ENCODE measurements around the gene CACNA1I.

The CACNA1I gene

DNA sequence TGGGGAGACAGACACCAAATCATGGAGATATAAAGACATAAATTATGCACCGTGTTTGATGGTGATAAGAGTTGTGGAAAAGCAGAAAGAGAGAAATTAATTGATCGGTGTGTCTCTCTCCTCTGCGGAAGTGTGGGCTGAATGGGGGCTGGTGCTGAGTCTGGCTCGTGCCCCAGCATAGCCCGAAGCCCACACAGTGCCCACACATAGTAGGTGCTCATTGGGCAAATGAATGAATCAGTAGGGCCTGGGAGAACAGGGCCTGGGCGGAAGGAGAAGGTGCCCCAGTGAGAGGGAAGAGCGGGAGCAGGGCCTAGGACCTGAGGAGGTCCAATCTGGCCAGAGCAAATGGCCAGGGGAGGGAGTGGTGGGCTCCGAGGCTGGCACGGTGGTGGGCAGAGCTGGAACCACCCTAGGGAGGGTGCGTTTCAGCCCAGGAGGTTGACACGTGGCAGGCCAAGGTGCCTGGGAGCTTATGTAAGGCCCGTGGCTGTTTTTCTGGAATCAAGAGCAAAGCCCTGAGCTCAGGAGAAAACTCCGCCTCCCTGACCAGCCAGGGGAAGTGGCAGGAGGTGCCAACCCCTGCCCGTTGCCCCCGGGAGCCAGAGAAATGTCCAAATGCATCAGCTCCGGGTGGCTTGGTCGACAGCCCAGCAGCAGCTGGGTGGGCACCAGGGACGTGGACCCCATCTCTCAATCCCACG is 2.1 kb upstream of the CACNA1I start:
- DNase-seq (ENCODE audit: low read depth), result no peak

DNA sequence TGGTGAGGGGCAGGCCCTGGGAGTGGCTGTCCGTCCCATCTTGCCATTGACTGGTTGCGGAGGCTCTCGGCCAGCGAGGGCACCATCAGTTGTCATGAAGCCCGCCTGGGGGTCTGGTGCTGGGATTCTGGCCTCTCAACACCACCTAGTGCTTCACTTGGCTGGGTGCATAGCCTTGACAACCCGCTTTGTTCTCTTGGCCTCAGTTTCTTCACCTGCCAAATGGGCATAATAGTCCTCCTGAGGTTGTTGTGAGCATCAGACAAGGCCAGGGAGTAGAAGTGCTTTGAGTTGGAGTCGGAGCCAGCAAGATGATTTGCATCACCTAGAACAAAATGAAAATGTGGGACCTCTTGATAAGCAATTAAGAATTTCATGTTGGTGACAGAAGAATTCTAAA is 1.5 kb upstream of the CACNA1I start:
- DNase-seq (ENCODE audit: low read depth), result no peak

DNA sequence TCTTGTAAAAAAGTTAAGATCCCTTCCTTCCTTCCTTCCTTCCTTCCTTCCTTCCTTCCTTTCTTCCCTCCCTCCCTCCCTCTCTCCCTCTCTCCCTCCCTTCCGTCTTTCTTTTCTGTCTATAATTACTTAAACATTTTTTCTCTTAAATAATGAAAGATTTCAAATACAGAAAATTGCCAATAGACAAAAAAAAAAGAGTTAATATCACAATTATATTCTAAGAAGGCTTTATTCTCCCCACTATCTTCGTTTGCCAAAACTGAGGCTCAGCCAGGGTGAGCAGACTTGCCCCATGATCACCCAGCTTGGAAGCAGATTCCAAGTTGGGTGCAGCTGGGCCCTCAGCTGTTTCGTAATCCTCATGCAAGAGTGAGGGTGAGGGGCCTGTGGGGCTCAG is 327 bp upstream of the CACNA1I start:
- no peak for DNase-seq (ENCODE audit: low read depth)

DNA sequence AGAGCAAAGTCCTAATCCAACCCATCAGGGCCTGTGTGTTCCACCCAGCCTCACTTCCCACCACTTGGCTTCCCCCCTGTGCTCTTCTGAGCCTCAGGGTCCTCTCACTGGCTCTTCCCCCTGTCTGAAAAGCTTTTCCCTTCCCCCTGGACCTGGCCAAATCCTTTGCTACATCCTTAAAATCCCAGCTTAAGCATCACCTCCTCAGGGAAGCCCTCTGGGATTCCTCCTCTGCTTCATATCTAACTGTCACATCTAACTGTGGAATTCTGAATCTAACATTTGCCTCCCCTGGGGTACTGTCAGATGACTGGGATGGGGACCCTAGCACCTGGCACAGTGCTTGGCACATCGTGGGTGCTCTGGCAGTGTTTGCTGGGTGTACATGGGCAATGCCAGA is 985 bp downstream of the CACNA1I start:
- DNase-seq (ENCODE audit: low read depth), result no peak

DNA sequence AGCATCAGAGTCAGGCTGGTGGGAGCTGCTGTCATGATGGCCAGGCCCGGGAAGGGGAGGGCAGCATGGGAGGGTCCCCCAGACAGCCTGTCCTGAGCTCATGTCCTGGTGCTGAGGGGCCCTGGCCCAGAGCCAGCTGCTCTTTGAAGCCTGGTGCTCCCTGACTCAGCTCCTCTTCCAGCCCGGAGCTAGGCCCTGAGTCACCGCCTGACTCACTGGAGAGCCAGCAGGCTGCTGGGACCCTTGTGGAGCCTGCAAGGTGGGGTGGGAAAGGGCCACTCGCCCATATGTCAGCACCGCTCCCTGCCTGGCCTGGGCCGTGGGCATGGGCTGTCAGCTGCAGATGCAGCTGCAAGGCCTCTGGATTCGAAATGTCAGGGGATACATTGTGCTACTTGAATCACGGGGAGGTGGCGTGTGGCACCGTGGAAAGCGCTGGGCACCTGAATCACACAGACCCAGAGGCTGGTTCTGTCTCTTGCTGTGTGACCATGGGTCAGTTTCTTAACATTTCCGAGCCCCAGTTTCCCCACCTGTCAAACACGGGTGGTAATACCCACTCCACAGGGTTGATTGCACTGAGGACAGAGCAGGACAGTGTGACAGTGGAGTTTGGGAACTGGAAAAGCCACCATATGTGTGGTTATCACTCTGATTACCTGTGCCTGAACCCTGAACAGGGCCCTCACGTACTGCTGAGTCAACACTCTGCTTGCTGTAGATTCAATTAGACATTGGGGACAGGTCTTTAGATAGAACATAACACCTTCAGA is 4.4 kb downstream of the CACNA1I start:
- peak; percentile 65 for DNase-seq (ENCODE audit: low read depth)

DNA sequence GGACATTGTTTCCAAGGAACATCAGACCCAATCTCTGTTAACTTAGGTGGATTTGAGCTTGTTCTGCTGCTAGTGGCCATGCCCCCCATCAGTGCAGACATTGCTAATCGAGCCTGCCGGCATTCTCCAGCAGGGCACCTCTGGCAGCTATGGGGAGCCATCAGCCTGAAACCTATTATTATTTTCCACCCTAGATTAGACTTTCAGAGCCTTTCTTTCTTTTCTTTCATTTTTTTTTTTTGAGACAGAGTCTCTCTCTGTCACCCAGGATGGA is 4.9 kb downstream of the CACNA1I start:
- no peak for DNase-seq (ENCODE audit: low read depth)

DNA sequence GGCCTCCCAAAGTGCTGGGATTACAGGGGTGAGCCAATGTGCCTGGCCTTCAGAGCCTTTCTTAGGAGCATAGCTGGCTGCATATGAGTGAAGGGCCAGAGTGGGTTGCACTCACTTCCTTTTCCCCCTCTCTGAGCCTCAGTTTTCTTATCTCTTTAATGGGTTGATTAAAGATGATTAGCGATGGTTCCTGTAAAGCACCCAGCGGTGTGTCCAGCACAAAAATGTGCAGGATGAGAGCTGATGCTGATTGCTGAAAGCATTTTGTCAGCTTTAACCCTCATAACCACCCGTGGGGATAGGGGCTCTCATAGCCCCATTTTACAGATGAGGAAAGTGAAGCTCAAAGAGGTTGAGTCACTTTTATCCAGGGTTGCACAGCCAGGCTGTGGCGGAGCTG is 5.5 kb downstream of the CACNA1I start:
- DNase-seq (ENCODE audit: low read depth), result no peak

DNA sequence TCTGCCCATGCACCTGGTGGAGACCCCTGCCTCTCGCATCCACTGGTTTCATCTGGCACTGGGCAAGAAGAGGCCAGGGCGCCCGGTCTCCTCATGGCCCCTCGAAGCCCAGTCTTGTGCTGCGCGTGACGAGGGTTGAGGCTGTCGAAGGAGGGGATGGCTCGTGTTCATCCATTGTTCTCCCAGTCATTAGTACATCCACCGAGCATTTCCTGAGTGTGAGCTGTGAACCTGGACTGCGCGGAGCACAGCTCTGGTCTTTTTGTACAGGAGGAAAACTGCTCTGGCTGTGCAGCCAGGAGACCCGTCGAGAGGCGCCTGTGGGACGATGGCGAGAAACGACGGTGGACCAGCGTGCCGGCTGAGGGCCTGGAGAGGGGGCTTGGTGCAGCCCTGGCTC is 6.8 kb downstream of the CACNA1I start:
- DNase-seq (ENCODE audit: low read depth), result no peak

DNA sequence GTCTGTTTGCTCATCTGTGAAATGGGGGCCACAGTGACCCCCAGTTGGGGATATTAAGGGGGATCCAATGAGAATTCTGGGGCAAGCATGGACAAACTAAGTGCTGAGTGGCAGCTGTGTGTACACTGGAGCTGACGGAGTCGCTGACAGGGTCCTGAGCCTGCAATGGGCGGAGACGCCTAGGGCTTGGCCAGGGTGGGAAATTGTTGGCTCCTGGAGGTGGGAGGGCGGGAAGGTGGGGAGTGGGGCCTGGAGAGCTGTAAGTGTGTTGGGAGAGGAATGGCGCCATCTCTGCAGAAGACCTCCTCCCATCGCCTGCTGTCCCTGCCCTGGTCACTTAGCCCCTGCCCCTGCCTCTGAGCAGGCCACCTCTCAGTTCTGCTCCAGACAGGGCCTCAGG is 7.3 kb downstream of the CACNA1I start:
- no peak for DNase-seq (ENCODE audit: low read depth)

DNA sequence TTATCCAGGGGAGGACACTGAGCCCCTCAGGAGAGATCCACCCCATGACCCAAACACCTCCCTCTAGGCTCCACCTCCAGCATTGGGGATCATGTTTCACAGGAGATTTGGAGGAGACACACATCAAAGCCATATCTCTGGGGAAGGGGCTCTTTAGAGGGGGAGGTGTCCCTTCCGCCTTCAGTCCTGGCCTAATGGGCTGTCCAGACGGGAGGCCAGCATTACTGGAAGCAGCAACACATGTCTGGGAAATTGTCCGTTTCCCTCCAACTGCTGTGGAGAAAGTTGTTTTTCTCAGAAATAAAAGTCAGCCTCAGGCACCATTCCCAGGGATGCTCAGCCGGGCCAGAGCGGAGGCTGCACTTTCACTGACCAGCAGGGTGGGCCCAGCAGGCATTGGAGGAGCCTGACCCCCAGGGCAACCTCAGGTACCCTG is 9.5 kb downstream of the CACNA1I start:
- no peak for DNase-seq (ENCODE audit: low read depth)

DNA sequence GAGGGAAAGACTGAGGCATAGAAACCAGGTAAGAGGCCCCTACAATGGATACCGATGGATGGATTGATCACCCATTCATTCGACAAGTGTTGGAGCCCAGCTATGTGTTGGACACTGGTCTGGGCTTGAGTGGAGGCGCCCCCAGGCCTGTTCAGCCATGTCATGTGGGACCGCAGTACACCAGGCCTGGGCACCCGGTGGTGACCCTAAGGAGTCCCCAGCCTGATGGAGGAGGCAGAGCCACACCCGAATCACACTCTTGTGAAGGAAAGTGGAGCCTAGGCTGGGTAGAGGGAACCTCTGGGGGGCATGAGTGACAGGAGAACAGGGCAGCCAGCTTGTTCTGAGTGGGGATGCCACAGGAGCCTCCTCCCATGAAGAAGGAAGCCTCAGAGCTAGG is 10.2 kb downstream of the CACNA1I start:
- DNase-seq (ENCODE audit: low read depth), result no peak

DNA sequence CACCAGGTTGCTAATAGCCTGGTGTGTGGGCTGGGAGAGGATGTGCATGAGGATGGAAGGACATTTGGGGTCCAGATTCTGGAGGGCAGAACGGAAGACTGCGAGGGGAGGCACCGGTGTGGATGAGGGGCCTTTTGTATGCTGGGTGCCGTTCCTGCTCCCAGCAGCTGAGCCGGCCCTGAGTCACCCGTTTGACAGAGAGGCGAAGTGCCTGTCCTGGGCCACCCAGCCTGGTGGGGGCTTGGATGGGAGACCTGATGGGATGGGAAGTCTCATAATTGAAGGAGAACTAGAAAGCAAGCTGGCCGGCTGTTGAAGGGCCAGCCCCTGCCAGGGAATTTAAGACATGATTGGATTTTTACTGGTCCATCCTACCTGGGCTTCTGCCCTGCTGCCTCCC is 10.8 kb downstream of the CACNA1I start:
- DNase-seq (ENCODE audit: low read depth), result no peak

DNA sequence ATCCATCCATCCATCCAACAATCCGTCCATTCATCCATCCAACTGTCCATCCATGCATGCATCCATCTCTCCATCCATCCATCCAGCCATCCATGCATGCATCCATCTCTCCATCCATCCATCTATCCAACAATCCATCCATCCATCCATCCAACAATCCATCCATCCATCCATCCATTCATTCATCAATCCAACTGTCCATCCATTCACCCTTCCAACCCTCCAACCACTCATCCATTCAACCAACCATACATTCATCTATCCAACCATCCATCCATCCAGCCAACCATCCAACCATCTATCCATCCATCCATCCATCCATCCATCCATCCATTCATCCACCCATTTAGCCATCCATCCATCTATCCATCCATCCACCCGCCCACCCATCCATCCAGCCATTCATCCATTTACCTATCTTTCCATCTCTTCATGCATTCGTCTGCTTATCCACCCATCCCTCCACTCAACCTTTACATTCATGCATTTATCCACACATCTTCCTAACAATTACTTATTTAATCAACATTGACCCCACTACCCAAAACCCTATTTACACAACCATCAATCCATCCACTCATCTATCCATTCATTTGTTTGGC is 12.6 kb downstream of the CACNA1I start:
- no peak for DNase-seq (ENCODE audit: low read depth)

DNA sequence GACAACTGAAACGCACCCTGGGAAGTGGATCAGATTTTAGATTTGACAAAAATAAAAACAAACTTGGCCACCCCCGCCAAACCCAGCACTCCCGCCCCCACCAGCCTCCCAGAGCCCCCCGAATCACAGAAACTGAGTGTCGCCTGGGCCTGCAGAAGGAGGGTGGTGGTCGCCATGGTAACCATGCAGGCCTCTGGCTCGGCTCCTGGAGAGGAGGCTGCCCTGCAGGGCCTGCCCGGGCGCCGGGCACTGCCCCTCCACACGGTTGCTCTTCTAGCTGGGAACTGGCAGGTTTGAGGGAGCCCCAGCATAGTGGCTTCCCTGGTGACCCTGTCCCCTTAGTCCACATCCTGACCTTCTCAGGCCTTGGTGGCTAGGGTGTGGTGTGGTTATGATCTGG is 19.3 kb downstream of the CACNA1I start:
- no peak for DNase-seq (ENCODE audit: low read depth)

DNA sequence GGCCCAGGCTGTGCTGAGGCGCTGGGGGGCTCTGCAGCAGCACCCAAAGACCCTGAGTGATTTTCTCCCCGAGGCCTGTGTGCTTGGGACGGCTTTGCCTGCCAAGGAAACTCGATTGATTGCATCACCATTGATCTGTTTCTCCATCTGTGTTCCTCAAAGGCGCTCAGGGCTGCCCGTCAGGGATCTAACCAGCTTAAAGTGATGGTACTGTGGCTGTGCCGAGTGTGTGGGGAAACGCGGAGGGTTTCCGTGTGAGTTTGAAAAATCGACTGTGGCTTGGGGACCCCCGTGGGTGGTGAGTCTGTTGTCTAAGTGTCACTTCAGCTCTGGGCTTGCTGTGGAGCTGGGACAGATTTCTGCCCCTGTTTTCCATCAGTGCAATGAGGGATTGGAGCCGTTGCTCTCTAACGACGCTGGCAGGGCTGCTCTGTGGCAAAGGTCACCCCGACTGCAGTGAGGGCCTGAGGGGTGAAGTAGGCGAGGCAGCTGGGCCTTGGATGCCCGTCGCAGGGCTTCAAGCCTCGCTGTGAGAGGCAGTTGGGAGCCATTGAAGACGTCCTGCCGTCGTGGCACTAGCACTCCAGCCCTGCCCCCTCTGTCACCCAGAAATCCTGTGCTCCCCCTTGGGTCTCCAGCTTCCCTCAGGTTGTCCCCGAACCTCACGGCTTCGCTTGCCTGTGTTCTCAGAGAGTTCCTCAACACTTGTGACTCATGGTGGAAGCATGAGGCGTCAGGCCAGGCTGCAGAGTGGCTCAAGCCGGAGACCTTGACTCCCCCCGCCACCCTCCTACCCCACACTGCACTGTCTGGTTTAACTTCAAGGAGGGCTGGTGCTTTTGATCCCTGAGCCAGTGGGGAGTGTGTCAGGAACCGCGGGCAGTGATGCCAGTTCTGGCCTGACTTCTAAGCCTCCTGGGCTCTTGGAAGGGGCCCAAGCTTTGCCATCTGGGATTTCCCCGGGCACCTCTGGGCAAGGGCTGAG is 21.8 kb downstream of the CACNA1I start:
- DNase-seq (ENCODE audit: low read depth), result peak; percentile 11

DNA sequence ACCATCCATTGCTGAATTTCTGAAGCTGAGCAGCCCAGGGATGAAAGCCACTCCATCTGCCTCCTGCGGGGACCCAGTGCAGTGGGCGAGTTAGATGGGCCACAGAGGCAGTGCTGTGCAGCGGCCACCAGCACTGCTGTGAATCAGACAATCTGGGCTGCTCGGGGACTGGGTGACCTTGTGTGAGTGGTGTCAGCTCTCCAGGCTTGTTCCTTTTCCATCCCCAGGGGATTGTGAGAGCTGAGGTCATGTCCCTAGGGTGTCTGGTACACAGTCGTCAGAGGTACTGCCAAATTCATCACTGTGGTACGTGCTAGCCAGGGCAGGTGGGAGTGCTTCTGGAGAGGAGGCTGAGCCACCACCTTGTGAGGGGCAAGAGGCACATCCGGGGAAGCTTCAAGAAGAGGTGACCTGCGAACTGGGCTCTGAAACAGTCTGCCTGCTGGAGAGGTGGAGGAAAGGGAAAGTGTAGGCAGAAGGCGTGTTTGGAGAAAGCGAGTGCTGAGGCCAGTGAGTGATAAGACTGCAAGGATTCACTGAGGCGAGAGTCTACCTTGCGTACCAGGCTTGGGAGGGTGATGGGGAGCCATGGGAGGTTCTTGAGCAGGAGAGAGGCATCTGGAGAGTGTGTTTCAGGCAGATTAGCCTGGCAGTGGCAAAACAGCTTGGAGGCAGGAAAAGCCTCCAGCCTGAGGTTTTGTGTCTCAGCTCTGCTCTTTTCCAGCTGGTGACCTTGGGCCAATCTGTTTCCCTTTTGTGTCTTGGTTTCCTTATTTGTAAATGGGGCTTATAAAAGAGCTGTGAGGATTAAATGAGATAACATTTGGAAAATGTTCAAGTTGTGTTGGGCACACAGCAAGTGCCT is 22.7 kb downstream of the CACNA1I start:
- DNase-seq (ENCODE audit: low read depth), result no peak

DNA sequence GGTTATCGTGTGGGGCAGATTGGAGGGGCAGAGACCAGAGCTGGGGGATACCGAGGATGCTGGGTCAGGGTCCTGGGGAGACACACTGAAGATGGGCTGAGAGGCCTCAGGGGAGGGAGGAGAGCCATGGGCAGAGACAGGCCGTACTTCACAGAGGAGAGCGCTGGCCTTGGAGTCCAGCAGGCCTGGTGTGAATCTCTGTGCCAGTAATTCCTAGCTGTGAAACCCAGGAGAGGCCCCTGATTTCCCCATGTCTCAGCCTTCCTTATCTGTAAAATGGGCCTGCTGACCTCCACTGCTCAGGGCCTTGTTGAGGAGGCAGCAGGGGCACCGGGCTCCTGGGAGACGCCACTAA is 23.4 kb downstream of the CACNA1I start:
- no peak for DNase-seq (ENCODE audit: low read depth)

DNA sequence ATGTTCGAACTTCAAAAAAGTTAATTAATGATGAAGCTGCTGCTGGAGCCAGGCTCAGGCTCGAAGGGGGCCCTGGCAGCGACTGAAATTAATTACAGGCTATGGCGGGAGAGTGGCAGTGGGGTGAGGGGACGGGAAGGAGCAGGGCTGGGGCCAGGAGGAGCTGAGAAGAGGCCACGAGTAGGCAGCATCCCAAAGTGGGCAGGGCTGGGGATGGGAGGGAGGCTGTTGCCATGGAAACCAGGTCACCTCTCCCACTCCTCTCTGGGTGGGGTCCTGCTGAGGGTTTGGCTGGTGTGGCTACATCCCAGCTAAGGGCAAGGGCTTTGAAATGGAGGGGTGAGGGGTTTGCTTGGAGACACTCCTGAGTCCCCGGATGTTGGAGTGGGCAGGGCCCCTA is 23.9 kb downstream of the CACNA1I start:
- no peak for DNase-seq (ENCODE audit: low read depth)

DNA sequence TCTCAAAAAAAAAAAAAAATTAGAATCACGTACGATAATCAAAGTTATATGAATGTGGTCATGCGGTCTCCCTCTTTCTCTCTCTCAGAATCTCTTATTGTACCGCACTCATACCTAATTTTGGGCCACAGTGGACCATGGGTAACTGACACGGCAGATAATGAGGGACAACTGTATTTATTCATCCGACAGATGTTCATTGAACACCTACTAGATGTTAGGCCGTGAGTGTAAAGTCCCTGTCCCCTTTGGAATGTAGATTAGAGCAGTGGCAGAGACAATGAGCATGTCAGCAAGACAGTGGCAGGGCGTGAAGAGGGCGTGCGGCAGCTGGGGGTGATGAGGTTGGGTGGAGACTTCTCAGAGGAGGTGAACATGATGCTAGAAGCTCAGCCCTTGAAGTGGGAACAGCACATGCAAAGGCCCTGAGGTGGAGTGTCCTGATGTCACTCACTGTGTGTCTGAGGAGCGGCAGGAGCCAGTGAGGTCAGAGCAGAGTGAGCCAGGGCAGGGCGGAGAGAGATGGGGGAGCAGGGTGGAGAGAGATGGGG is 25.1 kb downstream of the CACNA1I start:
- DNase-seq (ENCODE audit: low read depth), result no peak

DNA sequence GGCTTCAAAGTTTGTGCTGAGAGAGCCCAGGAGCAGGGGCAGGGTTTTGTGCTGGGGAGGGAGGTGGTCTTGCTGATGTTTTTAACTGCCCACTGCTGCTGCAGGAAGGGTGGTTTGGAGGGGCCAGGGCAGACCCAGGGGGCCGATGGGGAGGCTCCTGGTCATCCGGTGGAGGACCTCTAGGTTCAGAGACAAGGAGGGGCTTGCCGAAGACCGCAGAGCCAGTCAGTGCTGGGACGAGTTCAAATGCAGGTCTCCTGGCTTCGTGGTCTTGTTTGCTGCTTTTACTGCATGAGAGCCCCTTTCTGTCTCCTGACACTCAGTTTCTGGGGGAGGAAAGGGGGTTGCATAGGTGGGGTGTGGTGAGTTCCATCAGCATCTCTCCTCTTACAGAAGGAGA is 26.0 kb downstream of the CACNA1I start:
- no peak for DNase-seq (ENCODE audit: low read depth)

DNA sequence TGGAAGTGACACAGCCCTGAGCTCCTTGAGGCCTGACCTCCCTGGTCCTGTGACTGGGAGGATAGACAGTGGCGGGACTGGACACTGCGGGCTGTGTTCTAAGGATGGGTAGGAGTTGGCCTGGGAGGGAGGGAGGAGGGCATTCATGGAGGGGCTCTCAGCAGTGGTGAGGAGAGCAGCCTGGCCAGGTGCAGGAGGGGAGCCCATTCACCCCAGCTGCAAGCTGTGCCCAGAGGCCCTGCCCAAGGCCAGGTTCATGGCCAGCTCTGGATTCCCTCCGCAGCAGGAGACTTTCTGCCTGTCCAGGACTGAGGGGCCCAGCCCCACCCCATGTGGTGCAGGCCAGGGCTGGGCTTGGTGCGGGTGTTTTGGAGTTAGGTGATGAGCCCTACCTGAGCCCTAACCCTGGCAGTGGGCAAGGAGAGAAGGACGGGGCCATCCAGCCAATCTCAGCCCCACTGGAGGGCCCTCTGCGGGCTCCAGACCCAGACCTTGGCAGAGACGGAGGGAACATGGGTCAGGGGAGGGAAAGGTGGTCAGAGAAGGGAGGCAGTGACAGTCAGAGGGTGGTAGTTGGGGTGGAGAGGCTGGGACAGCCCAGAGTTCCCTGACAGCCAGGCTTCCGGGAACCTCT is 26.8 kb downstream of the CACNA1I start:
- no peak for DNase-seq (ENCODE audit: low read depth)
